NT2/D1 (cell line): Measurements from ENCODE around the gene TMEM190.
A peak's percentile ranks its signal among the peaks of the same experiment; 100 is the strongest.
"Not testable (repeated sequence)": the region's sequence is repeated elsewhere in the genome, so short reads cannot be mapped to it uniquely, and the experiment has no call there.

Experiments
- DNase-seq: peaks from one replicate; pipeline ENCODE4 v3.0.0-alpha.2; 2011; ENCODE audit warnings: low read depth, low spot score
- H3K27me3 ChIP-seq: 2 replicates; pipeline ENCODE4 v1.6.0; 2011; ENCODE audit warnings: mild to moderate bottlenecking; ENCODE audit not compliant: insufficient read length, insufficient read depth
- H3K36me3 ChIP-seq: 2 replicates; pipeline ENCODE4 v1.6.1; 2011; ENCODE audit warnings: mild to moderate bottlenecking, low read length, mixed read lengths; ENCODE audit not compliant: insufficient read depth, insufficient read length
- H3K4me1 ChIP-seq: 2 replicates; pipeline ENCODE4 v1.5.1; 2011; ENCODE audit not compliant: insufficient read depth, insufficient read length
- H3K4me3 ChIP-seq: 2 replicates; pipeline ENCODE4 v1.5.1; 2011; ENCODE audit warnings: low read depth; ENCODE audit not compliant: insufficient read length
- H3K9ac ChIP-seq: 2 replicates; pipeline ENCODE4 v1.6.0; 2011; ENCODE audit warnings: low read depth; ENCODE audit not compliant: insufficient read length
- H3K9me3 ChIP-seq: 2 replicates; pipeline ENCODE4 v1.5.1; 2011; ENCODE audit warnings: mild to moderate bottlenecking, low read length; ENCODE audit not compliant: insufficient read depth
- SUZ12 ChIP-seq: IDR thresholded peaks from 2 replicates; pipeline ENCODE4 v1.6.1; 2011; ENCODE audit not compliant: insufficient read length, insufficient read depth; ENCODE audit errors: extremely low read depth
- YY1 ChIP-seq: IDR thresholded peaks from 2 replicates; pipeline ENCODE4 v1.6.1; 2011; ENCODE audit not compliant: insufficient read length, insufficient read depth
- ZNF274 ChIP-seq: IDR thresholded peaks from 2 replicates; pipeline ENCODE4 v1.6.1; 2011; ENCODE audit warnings: mild to moderate bottlenecking, low read depth, low read length

Gene TMEM190

DNA sequence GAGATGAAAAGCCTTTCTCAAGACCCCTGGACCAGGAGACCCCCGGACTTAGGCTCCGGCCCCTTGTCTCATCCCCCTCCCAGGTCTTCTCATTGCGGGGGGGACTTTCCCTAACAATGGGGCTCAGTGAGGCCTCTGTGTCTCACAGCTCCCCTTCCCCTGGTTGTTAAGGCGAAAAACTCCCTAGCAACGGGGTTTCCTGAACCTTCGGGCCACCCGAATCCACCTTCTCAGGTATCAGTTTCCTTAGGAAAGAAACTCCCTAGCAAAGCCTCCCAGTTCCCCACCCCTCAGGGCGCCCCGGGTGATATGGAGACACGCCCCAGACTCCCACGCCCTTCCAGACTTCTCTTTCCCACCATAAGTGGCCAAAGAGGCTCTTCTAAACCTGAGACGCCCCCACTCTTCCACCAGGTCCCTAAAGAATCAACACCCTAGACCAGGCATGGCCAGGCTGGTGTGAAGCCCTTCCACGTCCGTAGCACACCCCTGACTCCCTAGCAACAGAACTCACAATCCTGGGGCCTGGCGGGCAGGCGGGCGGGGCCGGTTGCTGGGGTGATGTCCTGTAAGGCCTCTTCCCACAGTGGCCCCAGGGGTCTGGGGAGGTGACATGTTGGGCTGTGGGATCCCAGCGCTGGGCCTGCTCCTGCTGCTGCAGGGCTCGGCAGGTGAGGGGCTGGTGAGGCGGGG, at the start of gene TMEM190:
Gene TMEM190 (plus strand): TSS at position 586 of the 693 bp plus-strand sequence. CDS start 28 bp downstream, at position 614.
- DNase-seq: no peak
- peak within 1 kb of the TSS; percentile 42 for H3K9ac ChIP-seq
- H3K36me3 ChIP-seq: no peaks in the 10 kb centered on the region
- peaks cover 13% of the 10 kb centered on the region for H3K27me3 ChIP-seq
- H3K4me3 ChIP-seq: no peak within 1 kb of the TSS
- peaks cover 21% of the 10 kb centered on the region for H3K4me1 ChIP-seq
- no peaks in the 10 kb centered on the region for H3K9me3 ChIP-seq
- TF ChIP-seq YY1 (no peak), SUZ12 (no peak), ZNF274 (no peak)

DNA sequence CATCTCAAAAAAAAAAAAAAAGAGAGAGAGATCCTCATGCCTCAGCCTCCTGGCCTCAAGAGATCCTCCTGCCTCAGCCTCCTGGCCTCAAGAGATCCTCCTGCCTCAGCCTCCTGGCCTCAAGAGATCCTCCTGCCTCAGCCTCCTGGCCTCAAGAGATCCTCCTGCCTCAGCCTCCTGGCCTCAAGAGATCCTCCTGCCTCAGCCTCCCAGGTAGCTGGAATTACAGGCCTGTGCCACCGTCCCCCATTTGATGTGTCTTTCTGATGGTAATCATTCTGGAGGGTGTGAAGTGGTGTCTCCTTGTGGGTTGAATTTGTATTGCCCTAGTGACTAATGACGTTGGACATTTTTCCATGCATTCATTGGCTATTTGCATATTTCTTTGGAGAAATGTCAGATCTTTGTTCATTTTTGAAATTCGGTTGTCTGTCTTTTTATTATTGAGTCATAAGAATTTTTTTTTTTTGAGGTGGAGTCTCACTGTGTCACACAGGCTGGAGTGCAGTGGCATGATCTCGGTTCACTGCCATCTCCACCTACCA, 47.8 kb upstream of the TMEM190 start:
- DNase-seq, H3K4me3 ChIP-seq, H3K27me3 ChIP-seq, H3K4me1 ChIP-seq, H3K9me3 ChIP-seq, H3K9ac ChIP-seq, H3K36me3 ChIP-seq: not testable (repeated sequence)

DNA sequence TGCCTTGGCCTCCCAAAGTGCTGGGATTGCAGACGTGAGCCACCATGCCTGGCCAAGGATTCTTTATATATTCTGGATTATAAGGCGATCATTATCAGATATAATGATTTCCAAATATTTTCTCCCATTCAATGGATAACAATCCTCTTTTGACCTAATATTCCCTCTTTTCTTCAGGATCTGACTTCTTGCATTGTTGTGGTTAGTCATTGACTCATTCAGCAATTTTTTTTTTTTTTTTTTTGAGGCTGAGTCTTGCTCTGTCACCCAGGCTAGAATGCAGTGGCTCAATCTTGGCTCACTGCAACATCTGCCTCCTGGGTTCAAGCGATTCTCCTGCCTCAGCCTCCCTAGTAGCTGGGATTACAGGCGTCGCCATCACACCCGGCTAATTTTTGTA, 46.8 kb upstream of the TMEM190 start:
- not testable (repeated sequence) for H3K27me3 ChIP-seq, H3K4me1 ChIP-seq, H3K9ac ChIP-seq, DNase-seq, H3K4me3 ChIP-seq, H3K36me3 ChIP-seq, H3K9me3 ChIP-seq

GRCh38 chr19:55333870-55334269, 42.8 kb upstream of the TMEM190 start:
- Histone ChIP-seq H3K27me3 (no peaks in the 10 kb centered on the region), H3K9me3 (no peaks in the 10 kb centered on the region), H3K9ac (no peak overlapping the region), H3K36me3 (no peaks in the 10 kb centered on the region), H3K4me1 (peaks cover 2% of the 10 kb centered on the region), H3K4me3 (no peak overlapping the region)
- TF ChIP-seq SUZ12: no peak
- TF ChIP-seq YY1: no peak
- no peak for TF ChIP-seq ZNF274
- no peak for DNase-seq

DNA sequence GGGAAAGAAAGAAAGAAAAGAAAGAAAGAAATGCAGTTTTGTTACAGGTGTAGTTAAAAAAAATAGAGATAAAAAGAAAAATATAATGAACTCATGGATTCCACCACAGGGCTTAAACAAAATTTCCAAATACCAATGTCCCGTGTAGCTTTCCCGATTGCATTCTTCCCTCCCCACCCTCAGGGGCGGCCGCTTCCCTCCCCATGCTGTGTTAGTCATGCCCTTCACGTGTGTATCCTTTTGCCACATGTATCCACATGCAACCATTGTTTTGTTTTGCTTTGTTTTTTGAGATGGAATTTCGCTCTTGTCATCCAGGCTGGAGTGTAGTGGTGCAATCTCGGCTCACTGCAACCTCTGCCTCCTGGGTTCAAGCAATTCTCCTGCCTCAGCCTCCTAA, 40.5 kb upstream of the TMEM190 start:
- no peak overlapping the region for H3K9ac ChIP-seq
- TF ChIP-seq ZNF274 (no peak), SUZ12 (no peak), YY1 (no peak)
- DNase-seq: no peak

DNA sequence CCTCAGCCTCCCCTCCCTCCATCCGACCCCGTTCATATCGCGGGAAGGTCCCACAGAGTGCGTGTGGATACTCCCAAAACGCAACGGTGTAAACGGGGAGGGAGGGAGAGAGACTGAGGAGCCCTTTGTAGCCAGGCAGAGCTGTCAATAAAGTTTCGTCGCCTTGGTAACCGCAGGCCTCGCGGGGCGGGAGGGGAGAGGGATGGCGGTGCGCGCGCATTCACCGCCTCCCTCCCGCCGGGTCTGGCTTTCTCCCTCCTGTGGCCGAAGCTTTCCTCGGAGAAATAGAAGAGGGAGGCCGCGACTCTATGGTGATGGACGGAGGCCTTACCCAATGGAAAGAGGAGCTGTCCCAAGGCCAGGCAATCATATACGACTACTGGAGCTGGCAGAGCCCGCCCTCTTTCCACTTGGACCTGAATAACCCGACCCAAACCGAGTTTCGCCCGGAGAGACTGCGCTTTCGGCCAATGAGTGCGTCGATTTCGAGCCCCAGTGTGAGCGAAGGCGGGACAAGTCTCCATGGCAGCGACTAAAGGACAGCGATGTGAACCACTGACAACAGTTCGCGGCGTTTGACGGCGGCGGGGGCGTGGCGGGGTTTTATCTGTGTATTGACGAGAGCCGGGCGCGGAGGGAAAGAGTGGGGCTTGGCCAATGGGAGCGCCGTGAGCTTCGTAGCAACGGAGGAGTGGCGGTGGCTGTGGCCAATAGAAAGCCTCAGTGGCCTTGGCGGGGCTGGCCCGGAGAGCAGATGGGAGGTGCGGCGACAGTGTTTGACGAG, 37.3 kb upstream of the TMEM190 start, which contains the start of gene KMT5C:
Gene KMT5C (plus strand): TSS at position 772 of the 784 bp plus-strand sequence. CDS start 2,061 bp downstream, outside the sequence.
- H3K4me1 ChIP-seq: peaks cover 14% of the 10 kb centered on the region
- TF ChIP-seq ZNF274: no peak
- no peak for TF ChIP-seq SUZ12
- no peak for TF ChIP-seq YY1

More for the DNA sequence above, 40.5 kb upstream of the TMEM190 start:
- H3K4me1 ChIP-seq: peaks cover 2% of the 10 kb centered on the region
- no peak overlapping the region for H3K4me3 ChIP-seq
- H3K9me3 ChIP-seq: no peaks in the 10 kb centered on the region
- no peaks in the 10 kb centered on the region for H3K36me3 ChIP-seq
- H3K27me3 ChIP-seq: no peaks in the 10 kb centered on the region

DNA sequence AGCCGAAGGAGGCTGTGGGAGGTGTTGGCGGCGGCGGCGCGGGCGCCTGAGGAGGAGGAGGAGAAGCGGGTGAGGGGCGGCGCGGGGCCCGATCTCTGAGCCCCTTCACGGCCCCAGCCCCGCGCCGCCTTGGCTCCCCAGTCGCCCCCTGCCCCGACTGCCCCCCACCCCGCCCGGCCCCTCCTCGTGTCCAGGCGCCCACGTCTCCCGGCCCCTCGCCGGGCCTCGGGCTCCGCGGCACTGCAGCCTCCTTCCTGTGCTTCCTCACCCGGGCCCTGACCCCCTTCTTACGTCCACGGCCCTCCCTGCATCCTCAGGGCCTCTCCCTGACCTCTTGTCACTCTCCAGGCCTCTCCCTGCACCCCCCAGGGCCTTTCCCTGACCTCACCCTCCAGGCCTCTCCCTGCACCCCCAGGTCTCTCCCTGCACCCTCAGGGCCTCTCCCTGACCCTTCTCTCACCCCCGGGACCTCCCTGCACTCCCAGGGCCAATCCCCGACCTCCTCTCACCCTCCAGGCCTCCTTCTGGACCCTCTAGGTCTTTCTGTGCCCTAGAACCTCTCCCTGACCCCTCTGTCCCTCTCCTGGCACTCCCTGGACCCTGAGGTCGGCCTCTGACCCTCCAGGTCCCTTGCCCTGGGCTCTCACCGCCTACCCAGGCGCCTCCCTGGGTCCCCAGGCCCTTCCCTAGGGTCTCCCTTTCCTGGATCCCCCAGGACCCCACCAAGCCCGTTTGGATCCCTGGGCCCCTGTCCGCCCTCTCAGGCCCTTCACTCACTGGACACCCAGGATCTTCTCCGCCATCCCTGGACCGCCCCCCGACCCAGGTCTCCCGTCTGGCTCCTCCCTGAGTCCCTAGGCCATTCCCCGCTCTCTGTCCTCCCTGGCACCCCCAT, 36.5 kb upstream of the TMEM190 start:
- Histone ChIP-seq H3K4me1 (peaks cover 16% of the 10 kb centered on the region), H3K36me3 (peaks cover 27% of the 10 kb centered on the region), H3K27me3 (no peaks in the 10 kb centered on the region), H3K9ac (peak overlapping the region; percentile 94), H3K4me3 (peak overlapping the region; percentile 63), H3K9me3 (no peaks in the 10 kb centered on the region)
- TF ChIP-seq ZNF274 (no peak), SUZ12 (no peak)
- no peak for DNase-seq

More for the DNA sequence above, 37.3 kb upstream of the TMEM190 start, which contains the start of gene KMT5C:
- Histone ChIP-seq H3K27me3 (no peaks in the 10 kb centered on the region), H3K9me3 (no peaks in the 10 kb centered on the region), H3K9ac (peak within 1 kb of the TSS; percentile 94), H3K36me3 (peaks cover 22% of the 10 kb centered on the region), H3K4me3 (peak within 1 kb of the TSS; percentile 63)
- DNase-seq: peak; percentile 98
